Panc1 (cell line): ENCODE measurements around the gene VOPP1.

Experiments
- POLR2AphosphoS5 ChIP-seq: IDR thresholded peaks from 2 replicates; pipeline ENCODE4 v1.6.1; 2012; ENCODE audit warnings: mild to moderate bottlenecking, low read depth, low read length, moderate library complexity
- TCF7L2 ChIP-seq: IDR thresholded peaks from 2 replicates; pipeline ENCODE4 v1.6.1; 2011; ENCODE audit warnings: mild to moderate bottlenecking, low read depth, low read length, inconsistent platforms
- TF ChIP-seq, protein P1 (sequence below): fragments of 450-650 bp; IDR thresholded peaks from 2 replicates; pipeline ENCODE4 v1.5.1; 2017; ENCODE audit warnings: mild to moderate bottlenecking

DNA sequence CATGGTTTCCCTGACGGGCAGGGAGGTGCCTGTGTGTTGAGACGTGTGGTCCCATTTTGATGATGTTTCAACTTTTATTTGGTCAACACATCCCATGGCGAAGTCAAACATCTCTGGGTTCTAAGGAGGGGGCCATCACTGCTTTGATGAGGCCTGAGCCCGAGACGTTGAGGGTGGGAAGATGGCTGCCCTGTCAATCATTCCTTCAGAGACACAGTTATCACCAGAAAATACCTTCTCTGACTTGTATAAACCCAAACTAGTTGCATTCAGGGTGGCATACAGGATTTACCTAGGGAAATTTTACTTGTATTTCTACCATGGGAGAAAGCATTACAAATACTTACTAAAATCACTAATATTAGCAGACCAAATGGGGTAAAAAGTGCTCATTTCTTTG is 64.6 kb downstream of the VOPP1 start:
- TF ChIP-seq, protein P1, sequence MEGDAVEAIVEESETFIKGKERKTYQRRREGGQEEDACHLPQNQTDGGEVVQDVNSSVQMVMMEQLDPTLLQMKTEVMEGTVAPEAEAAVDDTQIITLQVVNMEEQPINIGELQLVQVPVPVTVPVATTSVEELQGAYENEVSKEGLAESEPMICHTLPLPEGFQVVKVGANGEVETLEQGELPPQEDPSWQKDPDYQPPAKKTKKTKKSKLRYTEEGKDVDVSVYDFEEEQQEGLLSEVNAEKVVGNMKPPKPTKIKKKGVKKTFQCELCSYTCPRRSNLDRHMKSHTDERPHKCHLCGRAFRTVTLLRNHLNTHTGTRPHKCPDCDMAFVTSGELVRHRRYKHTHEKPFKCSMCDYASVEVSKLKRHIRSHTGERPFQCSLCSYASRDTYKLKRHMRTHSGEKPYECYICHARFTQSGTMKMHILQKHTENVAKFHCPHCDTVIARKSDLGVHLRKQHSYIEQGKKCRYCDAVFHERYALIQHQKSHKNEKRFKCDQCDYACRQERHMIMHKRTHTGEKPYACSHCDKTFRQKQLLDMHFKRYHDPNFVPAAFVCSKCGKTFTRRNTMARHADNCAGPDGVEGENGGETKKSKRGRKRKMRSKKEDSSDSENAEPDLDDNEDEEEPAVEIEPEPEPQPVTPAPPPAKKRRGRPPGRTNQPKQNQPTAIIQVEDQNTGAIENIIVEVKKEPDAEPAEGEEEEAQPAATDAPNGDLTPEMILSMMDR: no peak
- TF ChIP-seq POLR2AphosphoS5 (no peak), TCF7L2 (no peak)
